Mucosa of descending colon (tissue), 3 donors: ENCODE results near the gene ZSWIM4. TPM values are rescaled to one million over a fixed set of nuclear protein-coding genes. Genes with fewer than 3 reads are reported as not detected.
A peak's percentile ranks its signal among the peaks of the same experiment; 100 is the strongest.

Experiments used
- ATAC-seq: fragments of 200-7000 bp; cut with Tn5 transposase; one replicate; pipeline ENCODE4 v1.9.1; 2020; ENCODE audit warnings: mild to moderate bottlenecking, moderate library complexity
- DNase-seq, 3 donors: peaks; one replicate each; pipeline ENCODE4 v3.0.0-alpha.2; 2020
- H3K36me3 ChIP-seq: fragments of 200-600 bp; one replicate; pipeline ENCODE4 v1.8.0; 2021; ENCODE audit warnings: low read depth, mild to moderate bottlenecking
- H3K4me1 ChIP-seq: fragments of 200-600 bp; one replicate; pipeline ENCODE4 v1.8.0; 2021; ENCODE audit warnings: low read depth, mild to moderate bottlenecking
- H3K4me3 ChIP-seq: fragments of 200-600 bp; one replicate; pipeline ENCODE4 v1.8.0; 2021; ENCODE audit warnings: mild to moderate bottlenecking
- H3K9me3 ChIP-seq: fragments of 200-600 bp; one replicate; pipeline ENCODE4 v1.8.0; 2021; ENCODE audit warnings: mild to moderate bottlenecking
- CTCF ChIP-seq: fragments of 200-600 bp; IDR thresholded peaks from one replicate; pipeline ENCODE4 v1.8.0; 2022; ENCODE audit warnings: antibody characterized with exemption, mild to moderate bottlenecking
- intact Hi-C, 2 donors: fragments of 100-400 bp; cut with DNase I in 1 of 2; cut with micrococcal nuclease in 1 of 2; formaldehyde crosslinking; loops; one replicate each; pipeline versions ENCODE4 v1.11.0 to v1.11.1; 2022; cut with DNase I, micrococcal nuclease
- total RNA-seq, 3 donors: library from RNA; stranded (reverse); fragmentation: NEBNext Ultra II Directional in 2 of 3; extraction: Animal tissue kit (Norgen Biotek cat#: 25700) in 2 of 3; gene quantifications; one replicate each; pipeline versions ENCODE4 v1.2.1 to v1.2.4, GENCODE V29; 2021 to 2023
- donor health status: DM: no; HTN: no; CAD: no; lungs with moderate emphysema.
- donor health status: DM: no; HTN: no; CAD: no.
- donor health status: DM: no; HTN: yes; CAD: no.

The ZSWIM4 gene
- total RNA-seq, 3 donors from 2014 or later = 4.1 to 4.6 (median 4.1) TPM

GRCh38 chr19:13824703-13825102 lies 29.5 kb downstream of the ZSWIM4 start:
- intact Hi-C loops = no loop called here
- no peak for DNase-seq
- Histone ChIP-seq H3K4me1 (no peaks in the 10 kb centered on the region), H3K4me3 (no peak overlapping the region), H3K36me3 (no peaks in the 10 kb centered on the region), H3K9me3 (no peaks in the 10 kb centered on the region)
- ATAC-seq = no peak
- TF ChIP-seq CTCF = no peak

GRCh38 chr19:13825489-13826441 lies 30.5 kb downstream of the ZSWIM4 start:
- H3K36me3 ChIP-seq = no peaks in the 10 kb centered on the region
- intact Hi-C loops = no loop called here
- H3K9me3 ChIP-seq = no peaks in the 10 kb centered on the region
- no peak overlapping the region for H3K4me3 ChIP-seq
- H3K4me1 ChIP-seq = no peaks in the 10 kb centered on the region
- ATAC-seq (peak; percentile 61), DNase-seq (peak; percentile 54 to 67 (median 63))
- TF ChIP-seq CTCF = no peak

- H3K4me3 ChIP-seq = no peak overlapping the region
- intact Hi-C loops = no loop called here
- ATAC-seq (no peak), DNase-seq (peak in 1 of 3 donors; percentile 16)
- TF ChIP-seq CTCF = no peak
- no peaks in the 10 kb centered on the region for H3K36me3 ChIP-seq
- H3K9me3 ChIP-seq = no peaks in the 10 kb centered on the region
- no peaks in the 10 kb centered on the region for H3K4me1 ChIP-seq
Observed at GRCh38 chr19:13826652-13827235, 31.5 kb downstream of the ZSWIM4 start.

GRCh38 chr19:13827656-13828055 lies 32.4 kb downstream of the ZSWIM4 start:
- Histone ChIP-seq H3K36me3 (no peaks in the 10 kb centered on the region), H3K4me3 (no peak overlapping the region), H3K9me3 (no peaks in the 10 kb centered on the region), H3K4me1 (no peaks in the 10 kb centered on the region)
- DNase-seq (no peak), ATAC-seq (no peak)
- intact Hi-C loops = no loop called here
- TF ChIP-seq CTCF = no peak

GRCh38 chr19:13830114-13830740 lies 35.0 kb downstream of the ZSWIM4 start:
- ATAC-seq = no peak
- intact Hi-C loops = no loop called here
- Histone ChIP-seq H3K4me3 (no peak overlapping the region), H3K4me1 (peaks cover 7% of the 10 kb centered on the region), H3K36me3 (no peaks in the 10 kb centered on the region), H3K9me3 (no peaks in the 10 kb centered on the region)
- peak in 2 of 3 donors; percentile 6 to 29 for DNase-seq
- TF ChIP-seq CTCF = no peak
